Loucy (cell line): ENCODE results near the gene TAB2.

Source experiments
- H2AFZ ChIP-seq: fragments of 200-600 bp; sonication (generic); 2 replicates; pipeline ENCODE4 v1.6.0; 2016; ENCODE audit warnings: antibody characterized with exemption, mild to moderate bottlenecking, low read length, moderate library complexity
- H3F3A ChIP-seq: fragments of 200-600 bp; 2 replicates; pipeline ENCODE4 v1.6.0; 2016; ENCODE audit warnings: antibody characterized with exemption, low read depth, mild to moderate bottlenecking
- H3K27me3 ChIP-seq: fragments of 200-600 bp; sonication (generic); 2 replicates; pipeline ENCODE4 v1.6.1; 2014; ENCODE audit warnings: low read length, mild to moderate bottlenecking; ENCODE audit not compliant: insufficient read depth, poor library complexity, severe bottlenecking
- H3K36me3 ChIP-seq: fragments of 200-600 bp; sonication (generic); 2 replicates; pipeline ENCODE4 v1.6.1; 2016; ENCODE audit warnings: low read length; ENCODE audit not compliant: insufficient read depth
- H3K4me1 ChIP-seq: fragments of 200-600 bp; sonication (generic); 2 replicates; pipeline ENCODE4 v1.5.1; 2014; ENCODE audit warnings: low read length, mild to moderate bottlenecking; ENCODE audit not compliant: insufficient read depth, poor library complexity, severe bottlenecking
- H3K4me2 ChIP-seq: fragments of 200-600 bp; sonication (generic); 2 replicates; pipeline ENCODE4 v1.6.0; 2014; ENCODE audit warnings: antibody characterized with exemption, low read length, low read depth, mild to moderate bottlenecking; ENCODE audit not compliant: poor library complexity, severe bottlenecking
- H3K4me3 ChIP-seq: fragments of 200-600 bp; sonication (generic); 2 replicates; pipeline ENCODE4 v1.5.1; 2014; ENCODE audit warnings: low read length, mild to moderate bottlenecking, mixed read lengths; ENCODE audit not compliant: poor library complexity, severe bottlenecking
- H3K79me2 ChIP-seq: fragments of 200-600 bp; sonication (generic); 2 replicates; pipeline ENCODE4 v1.6.1; 2014; ENCODE audit warnings: low read length; ENCODE audit not compliant: insufficient read depth
- H3K9ac ChIP-seq: fragments of 200-600 bp; sonication (generic); 2 replicates; pipeline ENCODE4 v1.6.0; 2014; ENCODE audit warnings: mild to moderate bottlenecking, low read depth, low read length, moderate library complexity; ENCODE audit not compliant: poor library complexity, severe bottlenecking
- H3K9me2 ChIP-seq: fragments of 200-600 bp; sonication (generic); replicated peaks from 2 replicates; pipeline ENCODE4 v1.6.1; 2016; ENCODE audit warnings: low read depth, low read length, mixed read lengths
- H3K9me3 ChIP-seq: fragments of 200-600 bp; sonication (generic); 2 replicates; pipeline ENCODE4 v1.6.1; 2014; ENCODE audit warnings: mild to moderate bottlenecking, antibody characterized with exemption, low read length, low read depth; ENCODE audit not compliant: insufficient read depth
- H4K20me1 ChIP-seq: fragments of 200-600 bp; sonication (generic); 2 replicates; pipeline ENCODE4 v1.6.0; 2014; ENCODE audit warnings: antibody characterized with exemption, low read length, mild to moderate bottlenecking; ENCODE audit not compliant: insufficient read depth, poor library complexity, severe bottlenecking
- EZH2phosphoT487 ChIP-seq: fragments of 200-600 bp; IDR thresholded peaks from 2 replicates; pipeline ENCODE4 v1.6.1; 2018; ENCODE audit warnings: antibody characterized with exemption, mild to moderate bottlenecking, moderate library complexity, borderline replicate concordance
- TF ChIP-seq, protein P1 (sequence below): fragments of 200-600 bp; sonication (generic); conservative IDR thresholded peaks from 2 replicates; pipeline ENCODE4 v1.5.1; 2014; ENCODE audit warnings: mild to moderate bottlenecking, antibody characterized with exemption, low read length

Gene TAB2

DNA sequence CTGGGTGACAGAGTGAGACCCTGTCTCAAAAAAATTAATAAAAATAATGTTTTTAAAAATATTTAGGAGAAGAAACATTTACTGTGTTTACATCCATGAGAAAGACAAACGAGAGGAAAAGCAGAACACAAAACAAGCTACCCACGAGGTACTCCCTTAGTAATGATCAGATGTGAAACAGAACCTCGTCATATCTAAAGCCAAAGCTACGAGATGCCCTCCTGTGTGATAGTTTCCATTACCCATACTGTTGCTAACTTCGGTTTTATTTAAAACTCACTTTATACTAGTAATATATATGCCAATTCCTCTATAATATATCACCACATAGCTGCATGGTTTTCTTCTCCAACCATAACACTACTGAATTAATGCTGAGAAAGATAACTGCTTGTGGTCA lies 103.6 kb downstream of the TAB2 start:
- H3K27me3 ChIP-seq, result no peaks in the 10 kb centered on the region
- TF ChIP-seq EZH2phosphoT487, result no peak
- TF ChIP-seq, protein P1, sequence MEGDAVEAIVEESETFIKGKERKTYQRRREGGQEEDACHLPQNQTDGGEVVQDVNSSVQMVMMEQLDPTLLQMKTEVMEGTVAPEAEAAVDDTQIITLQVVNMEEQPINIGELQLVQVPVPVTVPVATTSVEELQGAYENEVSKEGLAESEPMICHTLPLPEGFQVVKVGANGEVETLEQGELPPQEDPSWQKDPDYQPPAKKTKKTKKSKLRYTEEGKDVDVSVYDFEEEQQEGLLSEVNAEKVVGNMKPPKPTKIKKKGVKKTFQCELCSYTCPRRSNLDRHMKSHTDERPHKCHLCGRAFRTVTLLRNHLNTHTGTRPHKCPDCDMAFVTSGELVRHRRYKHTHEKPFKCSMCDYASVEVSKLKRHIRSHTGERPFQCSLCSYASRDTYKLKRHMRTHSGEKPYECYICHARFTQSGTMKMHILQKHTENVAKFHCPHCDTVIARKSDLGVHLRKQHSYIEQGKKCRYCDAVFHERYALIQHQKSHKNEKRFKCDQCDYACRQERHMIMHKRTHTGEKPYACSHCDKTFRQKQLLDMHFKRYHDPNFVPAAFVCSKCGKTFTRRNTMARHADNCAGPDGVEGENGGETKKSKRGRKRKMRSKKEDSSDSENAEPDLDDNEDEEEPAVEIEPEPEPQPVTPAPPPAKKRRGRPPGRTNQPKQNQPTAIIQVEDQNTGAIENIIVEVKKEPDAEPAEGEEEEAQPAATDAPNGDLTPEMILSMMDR, result no peak
- no peaks in the 10 kb centered on the region for H3K36me3 ChIP-seq
- H3K9me2 ChIP-seq, result no peaks in the 10 kb centered on the region
- H3K4me2 ChIP-seq, result no peak overlapping the region
- no peaks in the 10 kb centered on the region for H4K20me1 ChIP-seq
- no peaks in the 10 kb centered on the region for H3F3A ChIP-seq
- no peak overlapping the region for H3K9ac ChIP-seq
- no peaks in the 10 kb centered on the region for H3K4me1 ChIP-seq
- H3K79me2 ChIP-seq, result no peaks in the 10 kb centered on the region
- no peak overlapping the region for H3K4me3 ChIP-seq
- no peaks in the 10 kb centered on the region for H3K9me3 ChIP-seq
- no peak overlapping the region for H2AFZ ChIP-seq

DNA sequence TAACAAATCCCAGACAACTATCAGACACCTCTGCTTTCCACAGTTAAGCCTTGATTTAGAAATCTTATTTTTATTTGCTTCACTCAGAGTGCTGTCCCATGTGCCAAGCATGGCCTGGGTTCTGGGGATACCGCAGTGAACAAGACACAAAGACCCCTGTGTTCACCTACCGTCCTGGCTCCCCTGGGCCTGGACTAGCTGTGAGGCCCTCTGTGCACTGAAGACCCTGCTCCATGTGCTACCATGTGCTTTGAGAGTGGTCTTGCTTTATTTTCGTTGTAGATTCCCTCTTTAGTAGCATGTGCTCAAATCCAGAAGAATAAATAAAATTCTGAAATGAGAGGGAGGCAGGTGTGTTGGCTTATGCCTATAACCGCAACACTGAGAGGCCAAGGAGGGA lies 105.1 kb downstream of the TAB2 start:
- no peaks in the 10 kb centered on the region for H3K9me3 ChIP-seq
- H3K4me3 ChIP-seq, result no peak overlapping the region

DNA sequence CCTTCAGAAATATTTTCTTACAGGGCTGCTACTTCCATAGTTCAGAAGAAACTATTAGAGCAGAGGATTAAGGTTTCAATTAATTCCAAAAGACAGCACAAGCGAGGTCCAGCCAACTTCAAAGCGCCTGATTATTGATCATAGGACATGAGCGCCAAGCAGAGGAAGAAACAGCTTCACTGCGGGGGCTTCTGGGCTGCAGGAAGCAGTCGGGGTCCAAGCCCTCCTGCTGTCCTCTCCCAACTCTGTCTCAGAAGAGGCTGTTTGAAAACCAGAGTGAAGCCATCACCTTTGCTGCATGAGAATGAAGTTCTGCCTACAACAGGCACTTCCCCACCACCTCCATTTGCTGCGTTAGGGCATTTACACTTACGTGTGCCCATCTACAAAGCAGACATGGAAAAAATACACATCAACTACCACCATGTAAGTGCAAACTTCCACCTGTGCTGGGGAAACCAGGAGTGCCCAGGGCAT lies 106.5 kb downstream of the TAB2 start:
- H3K4me2 ChIP-seq, result no peak overlapping the region
- no peaks in the 10 kb centered on the region for H3K27me3 ChIP-seq
- TF ChIP-seq EZH2phosphoT487, result no peak
- TF ChIP-seq, protein P1, result no peak
- H2AFZ ChIP-seq, result no peak overlapping the region; the same call in 1 of the 2 replicates
- no peaks in the 10 kb centered on the region for H3F3A ChIP-seq
- no peaks in the 10 kb centered on the region for H3K9me3 ChIP-seq
- no peaks in the 10 kb centered on the region for H3K4me1 ChIP-seq
- H4K20me1 ChIP-seq, result no peaks in the 10 kb centered on the region
- H3K36me3 ChIP-seq, result no peaks in the 10 kb centered on the region
- H3K9me2 ChIP-seq, result no peaks in the 10 kb centered on the region
- H3K4me3 ChIP-seq, result no peak overlapping the region
- H3K9ac ChIP-seq, result no peak overlapping the region
- H3K79me2 ChIP-seq, result no peaks in the 10 kb centered on the region

More for the DNA sequence above, 105.1 kb downstream of the TAB2 start:
- H3K9ac ChIP-seq, result no peak overlapping the region
- no peaks in the 10 kb centered on the region for H3K27me3 ChIP-seq
- H3K36me3 ChIP-seq, result no peaks in the 10 kb centered on the region
- H3K9me2 ChIP-seq, result no peaks in the 10 kb centered on the region
- H4K20me1 ChIP-seq, result no peaks in the 10 kb centered on the region
- TF ChIP-seq, protein P1, result no peak
- no peak for TF ChIP-seq EZH2phosphoT487
- H3F3A ChIP-seq, result no peaks in the 10 kb centered on the region
- no peak overlapping the region for H2AFZ ChIP-seq
- no peaks in the 10 kb centered on the region for H3K79me2 ChIP-seq
- H3K4me1 ChIP-seq, result no peaks in the 10 kb centered on the region
- no peak overlapping the region for H3K4me2 ChIP-seq
